Stimulated activated CD4-positive, alpha-beta T cell treated with anti-CD3 and anti-CD28 coated beads, Interleukin-12 subunit alpha, Interleukin-12 subunit beta, amount 100 ng/mL, for 4 hours (primary cell): ENCODE measurements around the gene UPF1.

ENCODE experiments used
- DNase-seq: peaks from one replicate; pipeline ENCODE4 v3.0.0-alpha.2; 2020

UPF1 gene

GRCh38 chr19:18831524-18832305 is at the start of gene UPF1:
Gene UPF1 (plus strand): TSS chr19:18831959. CDS start chr19:18832210, 251 bp downstream.
- peak; percentile 97 for DNase-seq

DNA sequence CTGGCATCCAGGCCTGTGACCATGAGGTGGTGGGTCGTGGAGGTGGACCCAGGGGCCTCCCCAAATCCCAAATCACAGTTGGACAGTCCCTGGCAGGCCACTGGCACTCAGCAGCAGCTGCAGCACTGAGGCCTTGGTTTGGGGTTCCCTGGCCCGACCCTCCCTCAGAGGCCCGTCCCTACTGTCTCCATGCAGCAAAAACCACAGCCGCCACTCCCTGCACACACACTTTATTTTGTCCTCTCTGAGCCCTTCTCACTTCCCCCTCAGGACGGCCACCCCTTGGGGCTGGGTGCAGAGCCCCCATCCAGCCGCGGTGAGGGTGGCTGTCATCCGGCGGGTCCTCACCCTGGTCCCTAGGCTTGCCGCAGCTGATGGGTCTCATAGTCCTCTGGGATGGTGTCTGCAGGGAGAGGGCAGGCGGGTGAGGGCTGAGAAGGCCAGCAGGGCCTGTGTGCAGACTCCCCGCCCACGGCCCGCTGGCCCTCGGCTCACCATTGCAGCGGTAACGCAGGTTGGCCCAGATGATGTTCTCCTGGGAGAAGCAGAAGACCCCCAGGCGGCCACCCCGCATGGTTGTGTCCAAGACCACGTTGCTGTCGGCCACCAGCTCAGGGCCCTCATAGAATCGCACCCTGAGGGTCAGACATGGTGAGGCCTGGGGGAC is 49.1 kb upstream of the UPF1 start:
- no peak for DNase-seq

DNA sequence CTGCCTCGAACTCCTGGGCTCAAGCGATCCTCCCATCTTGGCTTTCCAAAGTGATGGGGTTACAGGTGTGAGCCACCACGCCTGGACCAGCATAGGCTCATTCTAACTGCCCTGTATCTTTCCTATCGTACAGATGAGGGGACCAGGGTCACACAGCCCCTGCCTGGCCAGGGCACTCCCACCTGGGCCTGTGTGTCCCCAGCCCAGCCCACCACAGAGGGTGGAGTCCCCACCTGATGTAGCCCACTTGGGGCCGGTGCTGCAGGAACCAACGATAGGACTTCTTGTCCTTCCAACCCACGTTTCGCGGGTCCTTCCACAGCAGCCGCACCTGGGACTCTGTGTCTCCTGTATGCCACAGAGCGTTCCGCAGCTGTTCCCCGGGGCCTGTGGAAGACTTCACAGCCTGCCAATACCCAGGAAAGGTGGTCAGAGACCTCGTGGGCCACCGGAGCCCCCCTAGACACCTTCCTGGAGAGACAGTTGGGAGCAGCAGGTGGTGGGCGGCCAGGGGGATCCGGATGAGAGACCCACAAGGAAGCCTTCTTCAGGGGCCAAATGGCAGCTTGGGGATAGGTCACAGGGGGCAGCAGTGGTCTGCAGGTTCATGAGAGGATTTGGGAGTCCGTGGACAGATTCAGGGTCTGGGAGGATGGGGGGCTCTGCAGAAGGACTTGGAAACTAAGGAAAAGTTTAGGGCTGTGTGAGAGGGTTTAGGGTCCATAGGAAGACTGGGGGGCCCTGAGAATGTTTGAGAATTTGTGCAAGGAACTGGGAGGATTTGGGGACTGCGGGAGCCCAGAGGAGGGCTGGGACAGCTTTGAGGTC is 47.6 kb upstream of the UPF1 start:
- no peak for DNase-seq

- no peak for DNase-seq
These were observed 47.0 kb upstream of the UPF1 start for GRCh38 chr19:18784786-18785120.

DNA sequence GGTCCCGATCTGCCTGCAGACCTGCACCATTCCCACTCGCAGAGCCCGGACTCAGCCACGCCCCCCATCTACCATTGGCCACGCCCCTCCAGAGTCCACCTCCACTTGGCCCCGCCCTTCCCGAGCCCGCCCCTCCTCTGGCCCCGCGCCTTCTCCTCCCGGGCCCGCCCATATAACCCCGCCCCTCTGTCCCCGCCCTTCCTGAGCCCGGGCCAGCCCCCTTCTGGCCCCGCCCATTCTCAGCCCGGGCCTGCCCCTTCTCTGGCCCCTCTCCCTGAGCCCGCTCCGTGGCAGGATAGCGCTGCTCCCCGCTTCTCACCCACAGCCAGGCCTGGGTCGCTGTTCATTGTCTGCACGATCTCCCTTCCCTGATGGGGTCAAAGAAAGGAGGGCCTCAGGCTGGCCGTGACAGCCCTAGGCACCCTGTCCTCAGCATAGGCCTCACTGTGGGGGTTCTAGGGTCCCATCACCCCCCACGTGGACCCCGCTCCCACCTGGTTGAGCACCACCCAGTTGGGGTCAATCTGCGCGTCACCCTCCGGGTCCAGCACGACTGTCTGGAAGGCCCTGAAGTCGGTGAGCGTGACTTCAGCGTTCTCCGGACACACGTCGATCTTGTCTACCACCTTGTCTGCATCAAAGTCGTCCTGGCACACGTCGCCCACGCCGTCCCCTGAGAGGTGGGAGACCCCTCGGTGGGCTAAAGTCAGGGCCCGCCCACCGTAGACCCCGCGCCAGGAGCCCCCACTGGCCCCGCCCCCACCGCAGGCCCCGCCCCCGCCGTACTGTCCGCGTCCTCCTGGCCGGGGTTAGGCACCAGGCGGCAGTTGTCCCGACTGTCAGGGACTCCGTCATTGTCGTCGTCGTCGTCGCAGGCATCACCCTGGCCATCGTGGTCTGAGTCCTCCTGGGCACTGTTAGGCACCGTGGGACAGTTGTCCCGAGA is 46.3 kb upstream of the UPF1 start:
- DNase-seq, result peak; percentile 65

DNA sequence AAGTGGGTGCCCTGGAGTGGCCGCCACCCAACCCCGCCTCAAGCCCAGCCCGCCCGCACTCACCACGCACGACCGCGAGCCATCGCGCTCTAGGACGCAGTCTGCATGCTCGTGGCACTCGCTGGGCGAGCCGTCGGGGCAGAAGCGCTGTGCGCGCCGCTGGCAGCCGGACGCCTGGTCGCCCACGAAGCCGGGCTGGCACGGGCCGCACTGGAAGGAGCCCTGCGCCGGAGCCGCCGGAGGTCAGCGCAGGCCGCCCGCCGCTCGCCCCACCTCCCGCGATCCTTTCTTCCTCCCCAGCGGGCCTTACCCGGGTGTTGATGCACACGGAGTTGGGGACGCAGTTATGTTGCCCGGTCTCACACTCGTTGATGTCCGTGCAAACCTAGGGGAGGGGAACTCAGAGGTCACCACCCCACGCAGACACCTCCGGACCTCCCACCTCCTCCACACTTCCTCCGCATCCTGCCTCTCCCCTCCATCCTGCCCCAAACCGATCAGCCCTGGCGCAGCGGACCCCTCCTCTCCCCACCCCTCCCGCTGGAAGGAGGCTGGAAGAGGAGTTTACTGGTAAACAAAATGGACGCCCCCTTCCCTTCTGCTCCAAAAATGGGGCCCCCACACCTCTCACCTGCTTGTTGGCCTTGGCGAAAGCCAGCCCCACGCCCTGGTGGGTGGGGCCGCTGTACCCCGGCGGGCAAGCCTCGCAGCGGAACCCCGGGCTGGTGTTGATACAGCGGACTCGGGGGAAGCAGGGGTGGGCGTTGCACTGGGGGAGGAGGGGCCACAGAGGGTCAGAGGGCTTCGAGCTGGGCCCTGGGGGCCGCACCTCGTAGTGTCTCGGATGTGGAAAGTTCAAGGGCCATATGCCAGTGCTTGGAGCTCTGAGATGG is 43.0 kb upstream of the UPF1 start:
- DNase-seq, result no peak

GRCh38 chr19:18789422-18789869 is 42.3 kb upstream of the UPF1 start:
- DNase-seq, result no peak

DNA sequence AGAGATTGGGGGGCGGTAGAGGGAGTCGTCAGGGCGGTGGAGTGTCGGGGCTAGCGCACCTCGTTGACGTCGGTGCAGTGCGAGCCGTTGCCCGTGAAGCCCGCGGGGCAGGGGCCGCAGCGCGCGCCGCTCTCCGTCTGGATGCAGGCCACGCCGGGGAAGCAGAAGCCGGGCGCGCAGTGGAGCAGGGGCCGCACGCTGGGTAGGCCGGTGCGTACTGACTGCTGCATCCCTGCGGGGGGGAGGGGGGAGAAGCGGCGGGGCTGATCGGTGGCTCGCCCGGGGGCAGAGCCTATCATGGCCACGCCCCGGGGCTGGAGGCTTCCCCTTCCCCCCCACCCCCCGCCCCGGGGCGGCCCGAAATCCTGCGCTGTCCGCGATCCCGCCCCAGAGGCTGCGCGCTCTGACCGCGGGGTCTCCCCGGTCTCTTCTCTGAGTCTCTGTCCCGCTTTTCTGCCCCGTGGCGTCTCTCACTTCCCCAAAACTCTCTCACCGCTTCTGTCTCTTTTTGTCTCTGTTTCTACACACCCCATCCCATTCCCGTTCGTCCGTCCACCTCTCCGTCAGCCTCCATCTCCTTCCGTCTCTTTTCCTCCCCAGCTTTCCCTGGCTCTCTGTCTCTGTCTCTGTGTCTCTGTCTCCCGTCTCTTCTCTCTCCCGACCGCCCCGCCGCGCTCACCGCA is 41.7 kb upstream of the UPF1 start:
- DNase-seq, result peak; percentile 38

GRCh38 chr19:18790566-18791314 is 41.0 kb upstream of the UPF1 start, which contains the start of gene COMP:
Gene COMP (minus strand): TSS chr19:18791305. CDS start chr19:18791269, 36 bp downstream.
- DNase-seq, result no peak

GRCh38 chr19:18791315-18791678 is 40.5 kb upstream of the UPF1 start:
- no peak for DNase-seq

DNA sequence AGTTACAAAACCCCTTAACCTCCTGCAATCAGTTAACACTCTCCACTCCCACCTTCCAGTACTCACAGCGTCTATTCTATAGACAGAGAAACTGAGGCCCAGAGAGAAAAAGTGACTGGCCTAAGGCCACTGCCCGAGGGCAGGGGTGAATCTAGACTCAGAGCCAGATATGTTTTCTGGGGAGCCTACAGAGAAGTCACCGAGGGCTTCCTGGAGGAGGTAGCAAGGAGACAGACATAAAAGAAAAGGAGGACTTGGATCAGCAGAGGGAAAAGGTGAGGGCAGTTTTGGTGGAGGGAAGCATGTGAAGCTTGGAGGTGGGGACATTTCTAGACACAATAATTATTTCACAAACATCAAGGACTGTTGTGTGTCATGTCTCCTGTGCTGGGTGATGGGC is 39.1 kb upstream of the UPF1 start:
- DNase-seq, result no peak

DNA sequence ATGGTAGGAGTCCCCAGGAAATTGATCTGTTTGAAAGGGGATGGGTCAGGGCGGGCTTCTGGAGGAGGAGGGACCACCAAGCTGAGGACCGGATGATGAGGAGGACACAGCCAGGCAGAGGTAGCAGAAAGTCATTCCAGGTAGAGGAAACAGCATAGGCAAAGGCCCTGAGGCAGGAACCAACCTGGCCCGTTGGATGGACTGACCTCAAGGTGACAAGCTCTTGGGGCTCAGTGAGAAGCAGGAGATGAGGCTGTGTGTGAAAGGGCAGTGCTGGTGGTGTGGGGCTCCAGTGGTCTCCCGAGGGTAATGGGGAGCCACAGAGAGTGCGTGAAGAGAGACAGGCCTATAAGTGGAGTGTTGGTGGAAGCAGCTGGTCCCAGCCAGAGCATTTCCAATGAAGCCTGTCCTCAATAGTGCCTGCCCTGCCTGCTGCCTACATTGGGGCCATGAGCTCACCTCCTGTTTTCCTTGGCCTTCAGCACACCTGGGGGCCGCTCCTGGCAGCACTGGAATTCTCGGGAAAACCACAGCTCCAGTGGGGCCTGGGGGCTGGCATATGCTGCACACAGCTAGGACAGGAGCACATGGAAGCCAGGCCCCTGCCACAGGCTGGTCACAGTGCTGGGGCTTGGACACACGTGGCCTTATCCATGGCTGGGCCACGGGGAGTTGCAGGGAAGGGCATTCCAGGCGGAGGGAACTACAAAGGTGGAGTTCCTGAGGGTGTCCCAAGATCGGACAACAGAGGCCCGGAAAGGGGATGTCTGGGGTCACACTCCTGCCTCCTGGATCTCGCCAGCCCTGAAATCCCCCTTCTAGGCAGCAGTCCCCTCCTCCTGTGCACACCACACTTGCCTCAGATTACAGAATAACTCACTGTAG is 38.4 kb upstream of the UPF1 start:
- DNase-seq, result no peak

DNA sequence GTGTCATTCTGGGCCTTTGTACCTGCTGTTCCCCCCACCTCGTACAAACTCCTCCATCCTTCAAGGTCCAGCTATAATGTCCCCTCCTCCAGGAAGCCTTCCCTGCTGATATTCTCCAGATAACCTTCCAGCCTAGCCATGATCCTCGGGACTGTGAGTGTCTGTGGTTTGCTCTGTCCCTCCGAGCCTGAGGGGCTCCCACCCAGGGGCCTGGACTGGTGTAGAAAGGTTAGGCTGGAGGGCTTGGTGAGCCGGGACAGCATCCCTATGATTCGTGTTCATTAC is 37.8 kb upstream of the UPF1 start:
- no peak for DNase-seq

- DNase-seq, result no peak
These were observed 37.1 kb upstream of the UPF1 start for GRCh38 chr19:18794692-18795091.

- no peak for DNase-seq
These were observed 36.2 kb upstream of the UPF1 start for GRCh38 chr19:18795540-18795939.

DNA sequence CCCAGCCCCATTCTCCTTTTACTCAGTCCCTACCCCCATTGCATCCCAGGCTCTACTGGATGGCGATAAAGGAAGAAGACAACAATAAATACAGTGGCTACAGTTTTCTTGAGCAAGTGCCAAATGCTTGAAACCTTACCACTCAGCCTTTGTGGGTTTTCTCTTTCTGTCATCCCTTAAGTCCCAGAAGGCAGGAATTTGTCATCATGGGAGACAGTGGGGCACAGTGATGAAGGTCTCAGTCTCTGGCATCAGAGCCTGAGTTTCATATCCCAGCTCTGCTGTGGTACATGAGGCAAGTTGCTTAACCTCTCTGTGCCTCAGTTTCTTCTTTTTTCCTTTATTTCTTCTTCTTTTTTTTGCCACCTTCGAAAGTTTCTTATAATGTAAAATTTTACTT is 35.5 kb upstream of the UPF1 start:
- DNase-seq, result no peak

GRCh38 chr19:18798384-18799352 is 33.1 kb upstream of the UPF1 start:
- DNase-seq, result no peak

DNA sequence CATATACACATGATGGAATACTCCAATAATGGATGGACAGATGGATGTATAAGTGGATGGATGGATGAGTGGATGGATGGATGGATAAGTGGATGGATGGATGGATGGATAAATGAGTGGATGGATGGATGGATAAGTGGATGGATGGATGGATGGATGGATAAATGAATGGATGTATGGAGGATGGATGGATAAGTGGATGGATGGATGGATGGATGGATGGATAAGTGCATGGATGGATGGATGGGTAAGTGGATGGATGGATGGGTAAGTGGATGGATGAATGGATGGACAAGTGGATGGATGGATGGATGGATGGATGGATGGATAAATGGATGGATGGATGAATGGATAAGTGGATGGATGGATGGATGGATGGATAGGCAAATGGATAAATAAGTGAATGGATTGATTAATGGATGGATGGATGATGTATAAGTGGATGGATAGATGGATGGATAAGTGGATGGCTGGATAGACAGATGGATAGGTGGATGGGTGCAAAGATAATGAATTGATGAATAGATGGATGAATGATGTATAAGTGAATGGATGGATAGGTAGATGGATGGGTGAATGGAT is 32.3 kb upstream of the UPF1 start:
- DNase-seq, result no peak
